Activated CD8-positive, alpha-beta memory T cell treated with anti-CD3 and anti-CD28 coated beads for 36 hours (primary cell): ENCODE measurements around the gene NRCAM. TPM values are rescaled to one million over a fixed set of nuclear protein-coding genes. Genes with fewer than 3 reads are reported as not detected.
"Not testable (repeated sequence)": the region's sequence is repeated elsewhere in the genome, so short reads cannot be mapped to it uniquely, and the experiment has no call there.

Experiments used
- CTCF ChIA-PET: fragments of 350-600 bp; sonication (Branson Sonifier 250); formaldehyde crosslinking; loops from one replicate; lab custom pipeline; 2021; ENCODE audit warnings: antibody characterized with exemption; lab: Charles Lee
- POLR2A ChIA-PET: fragments of 350-600 bp; sonication (Branson Sonifier 250); formaldehyde crosslinking; loops from one replicate; lab custom pipeline; 2021; ENCODE audit warnings: antibody characterized with exemption; lab: Charles Lee
- total RNA-seq, 2 experiments: library from RNA; stranded (reverse); gene quantifications; one replicate each; pipeline ENCODE4 v1.2.3, GENCODE V29; 2021

The NRCAM gene
- total RNA-seq, 2 experiments from 2014 or later: 0.21 to 0.34 TPM

- ChIA-PET CTCF (no interaction called here), POLR2A (no interaction called here)
Measured at GRCh38 chr7:108407676-108408075, 48.6 kb downstream of the NRCAM start.

GRCh38 chr7:108406222-108406890 lies 49.9 kb downstream of the NRCAM start:
- POLR2A ChIA-PET: no interaction called here
- CTCF ChIA-PET: no interaction called here

- POLR2A ChIA-PET: no interaction called here
- CTCF ChIA-PET: no interaction called here
Measured at GRCh38 chr7:108404509-108405420, 51.5 kb downstream of the NRCAM start.

- POLR2A ChIA-PET: no interaction called here
- CTCF ChIA-PET: no interaction called here
Measured at GRCh38 chr7:108403597-108404217, 52.5 kb downstream of the NRCAM start.

- CTCF ChIA-PET: no interaction called here
- POLR2A ChIA-PET: no interaction called here
Measured at GRCh38 chr7:108402865-108403264, 53.4 kb downstream of the NRCAM start.

- ChIA-PET POLR2A (no interaction called here), CTCF (no interaction called here)
Measured at GRCh38 chr7:108396080-108396479, 60.2 kb downstream of the NRCAM start.

- POLR2A ChIA-PET: no interaction called here
- CTCF ChIA-PET: no interaction called here
Measured at GRCh38 chr7:108395426-108395825, 60.8 kb downstream of the NRCAM start.

- POLR2A ChIA-PET, CTCF ChIA-PET: not testable (repeated sequence)
Measured at GRCh38 chr7:108393097-108393496, 63.1 kb downstream of the NRCAM start.

- CTCF ChIA-PET: not testable (repeated sequence)
Measured at GRCh38 chr7:108387686-108388085, 68.5 kb downstream of the NRCAM start.

GRCh38 chr7:108385834-108386422 lies 70.3 kb downstream of the NRCAM start:
- ChIA-PET CTCF (no interaction called here), POLR2A (no interaction called here)

More at GRCh38 chr7:108387686-108388085, 68.5 kb downstream of the NRCAM start:
- POLR2A ChIA-PET: not testable (repeated sequence)

- ChIA-PET CTCF (no interaction called here), POLR2A (no interaction called here)
Measured at GRCh38 chr7:108384716-108385483, 71.3 kb downstream of the NRCAM start.

- POLR2A ChIA-PET: no interaction called here
- CTCF ChIA-PET: no interaction called here
Measured at GRCh38 chr7:108382932-108383331, 73.3 kb downstream of the NRCAM start.

GRCh38 chr7:108380517-108380916 lies 75.7 kb downstream of the NRCAM start:
- CTCF ChIA-PET: no interaction called here
- POLR2A ChIA-PET: no interaction called here

GRCh38 chr7:108376206-108376605 lies 80.0 kb downstream of the NRCAM start:
- ChIA-PET CTCF (no interaction called here), POLR2A (no interaction called here)

GRCh38 chr7:108375668-108376067 lies 80.6 kb downstream of the NRCAM start:
- POLR2A ChIA-PET: no interaction called here
- CTCF ChIA-PET: no interaction called here

GRCh38 chr7:108374899-108375298 lies 81.3 kb downstream of the NRCAM start:
- ChIA-PET POLR2A (no interaction called here), CTCF (no interaction called here)

- ChIA-PET CTCF (no interaction called here), POLR2A (no interaction called here)
Measured at GRCh38 chr7:108372618-108373017, 83.6 kb downstream of the NRCAM start.

- POLR2A ChIA-PET: no interaction called here
- CTCF ChIA-PET: no interaction called here
Measured at GRCh38 chr7:108370616-108371015, 85.6 kb downstream of the NRCAM start.

- CTCF ChIA-PET: interaction anchor here (0.6 kb wide), 1 partner anchor 369 kb away, joined by 3 read pairs; no protein-coding TSS in a partner anchor
- POLR2A ChIA-PET: no interaction called here
Measured at GRCh38 chr7:108368466-108368865, 87.8 kb downstream of the NRCAM start.
